HG03460 (cell line): ENCODE measurements around the gene PPFIA4.
"Not testable (repeated sequence)": the region's sequence is repeated elsewhere in the genome, so short reads cannot be mapped to it uniquely, and the experiment has no call there.

Experiments used
- ATAC-seq: cut with Tn5 transposase; IDR thresholded peaks from one replicate; pipeline ENCODE4 v1.9.1; 2021; ENCODE audit not compliant: unreplicated experiment

PPFIA4 gene

DNA sequence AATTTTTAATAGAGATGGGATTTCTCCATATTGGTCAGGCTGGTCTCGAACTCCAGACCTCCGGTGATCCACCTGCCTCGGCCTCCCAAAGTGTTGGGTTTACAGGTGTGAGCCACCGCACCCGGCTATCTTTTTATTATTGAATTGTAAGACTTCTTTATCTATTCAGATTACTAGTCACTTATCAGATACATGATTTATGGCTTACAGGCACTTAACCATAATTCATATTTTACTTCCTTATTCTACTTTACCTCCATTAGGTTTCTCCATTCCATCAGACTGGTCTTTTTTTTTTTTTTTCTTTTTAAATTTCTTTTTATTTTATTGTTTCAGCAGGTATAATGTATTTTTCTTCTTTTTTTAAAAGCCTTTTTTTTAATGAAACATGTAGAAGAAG is 14.7 kb upstream of the PPFIA4 start:
- ATAC-seq, result no peak

DNA sequence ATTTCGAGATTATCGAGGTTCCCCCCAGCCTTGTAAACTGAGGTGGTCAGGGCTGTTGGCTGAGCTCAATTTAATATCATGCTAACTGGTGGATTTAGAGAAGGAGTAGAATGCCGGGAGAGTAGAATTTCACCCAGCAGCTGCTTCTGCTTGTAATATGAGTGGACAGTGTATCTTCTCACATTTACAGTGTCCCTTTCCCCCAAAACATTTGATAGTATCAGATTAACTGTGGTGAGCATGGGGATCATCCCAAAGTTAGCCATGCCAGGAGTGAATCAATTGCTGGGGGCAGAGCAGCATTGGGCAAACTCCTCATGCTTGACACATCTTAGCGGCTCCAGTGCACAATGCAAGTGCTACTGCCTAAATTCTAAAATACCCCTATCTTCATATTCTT is 9.2 kb upstream of the PPFIA4 start:
- ATAC-seq, result no peak

GRCh38 chr1:203017692-203018091 is 8.6 kb upstream of the PPFIA4 start:
- no peak for ATAC-seq

DNA sequence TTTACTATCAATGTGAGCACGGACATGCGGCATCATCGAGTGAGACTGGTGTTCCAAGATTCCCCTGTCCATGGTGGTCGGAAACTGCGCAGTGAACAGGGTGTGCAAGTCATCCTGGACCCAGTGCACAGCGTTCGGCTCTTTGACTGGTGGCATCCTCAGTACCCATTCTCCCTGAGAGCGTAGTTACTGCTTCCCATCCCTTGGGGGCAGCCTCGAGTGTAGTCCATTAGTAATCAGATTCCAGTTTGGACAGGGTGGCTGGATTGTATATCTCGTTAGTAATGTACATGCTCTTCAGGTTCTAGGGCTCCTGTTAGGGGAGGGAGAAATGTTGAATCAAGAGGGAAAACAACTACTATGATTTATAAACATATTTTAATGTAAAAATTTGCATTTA is 3.4 kb upstream of the PPFIA4 start:
- not testable (repeated sequence) for ATAC-seq

- no peak for ATAC-seq
Observed at GRCh38 chr1:203025686-203026030, 633 bp upstream of the PPFIA4 start.

GRCh38 chr1:203026666-203027663 is 674 bp downstream of the PPFIA4 start:
- ATAC-seq, result peak; percentile 19

- ATAC-seq, result no peak
Observed at GRCh38 chr1:203028067-203028783, 1.9 kb downstream of the PPFIA4 start.

DNA sequence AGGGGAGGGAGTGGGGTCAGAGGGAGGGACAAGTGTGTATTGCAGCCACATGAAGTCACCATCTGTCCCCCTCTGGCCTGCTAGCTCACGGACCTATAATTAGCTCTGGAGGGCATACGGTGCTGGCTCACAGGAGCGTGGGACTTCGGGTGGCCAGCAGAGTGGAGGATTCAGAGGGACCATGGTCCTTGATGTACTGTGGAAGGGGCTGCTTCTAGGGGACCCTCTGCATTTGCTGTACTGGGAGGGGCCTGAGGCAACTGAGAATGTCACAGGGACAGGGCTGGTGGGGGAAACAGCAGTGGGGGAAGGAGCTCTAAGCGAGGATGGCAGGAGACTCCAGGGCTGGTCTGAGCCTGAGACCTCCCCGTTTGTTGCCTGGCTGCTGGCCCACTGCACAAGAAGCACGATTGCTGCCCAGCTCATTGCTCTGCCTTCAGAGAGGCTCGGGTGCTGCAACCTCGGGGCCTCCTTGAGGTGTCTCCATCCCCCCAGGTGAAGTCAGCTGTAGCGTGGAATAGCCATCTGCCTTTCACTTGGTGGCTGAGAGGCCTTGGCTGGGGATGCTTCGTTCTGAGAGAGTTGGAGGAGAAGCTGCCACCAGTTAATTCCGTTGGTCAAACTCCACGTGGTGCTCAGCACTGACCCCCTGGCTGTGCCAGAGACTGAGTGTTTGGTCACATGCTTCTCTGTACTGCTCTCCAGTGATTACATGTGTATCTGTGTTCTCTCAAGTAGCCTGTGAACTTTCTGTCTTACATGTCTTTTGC is 2.7 kb downstream of the PPFIA4 start:
- no peak for ATAC-seq

DNA sequence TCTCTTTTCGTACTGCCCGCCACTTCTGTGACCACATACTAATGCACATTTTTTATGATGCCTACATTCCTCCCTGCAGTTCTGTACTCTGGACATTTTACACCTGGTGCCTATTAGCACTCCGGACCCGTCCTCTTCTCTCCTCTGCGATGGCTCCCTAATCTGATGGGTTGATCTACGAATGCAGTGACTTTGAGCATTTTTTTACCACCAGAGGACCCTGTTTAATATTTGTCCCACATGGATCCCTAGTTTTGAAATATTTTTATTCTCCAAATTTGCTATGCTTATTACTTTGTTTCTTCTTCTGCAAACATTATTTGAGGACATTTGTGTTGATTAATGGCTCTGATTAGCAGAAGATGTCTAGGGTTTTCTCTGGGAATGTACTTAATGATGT is 5.2 kb downstream of the PPFIA4 start:
- ATAC-seq, result no peak

DNA sequence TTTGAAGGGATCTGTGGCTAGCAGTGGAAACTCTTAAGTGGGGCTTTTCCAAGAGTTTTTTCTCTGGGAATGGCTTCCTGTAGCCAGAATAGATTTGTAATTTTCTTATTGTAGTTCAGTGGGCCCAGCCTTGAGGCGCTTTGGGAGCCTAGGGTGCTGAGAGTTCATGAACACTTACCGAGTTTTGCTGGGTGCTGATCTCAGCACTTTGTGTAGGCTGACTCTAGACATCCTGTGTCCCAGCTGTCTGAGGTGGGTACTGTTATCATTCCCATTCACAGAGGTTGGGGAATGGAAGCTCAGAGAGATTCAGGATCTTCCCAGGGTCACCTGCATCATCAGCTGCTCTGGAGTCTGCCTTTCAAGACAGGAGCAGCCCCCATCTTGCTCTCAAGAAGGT is 7.0 kb downstream of the PPFIA4 start:
- ATAC-seq, result no peak

DNA sequence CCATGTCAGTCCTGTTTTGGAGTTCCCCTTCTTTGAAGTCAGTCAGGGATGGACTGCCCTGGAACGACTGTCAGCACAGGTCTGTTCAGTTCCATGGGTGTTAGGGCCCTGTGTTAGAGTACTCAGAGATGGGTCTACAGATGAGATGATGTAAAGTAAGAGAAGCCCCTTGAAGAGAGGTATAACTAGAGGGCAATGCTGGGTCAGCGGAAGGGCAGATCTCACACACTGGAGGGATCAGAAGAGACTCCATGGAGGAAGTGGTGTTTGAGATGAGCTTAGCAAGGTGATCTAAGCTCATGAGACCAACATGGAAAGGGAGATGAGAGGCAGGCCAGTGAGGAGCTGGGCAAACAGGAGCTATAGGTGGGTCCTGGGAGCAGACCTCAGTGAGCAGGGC is 7.6 kb downstream of the PPFIA4 start:
- ATAC-seq, result no peak

DNA sequence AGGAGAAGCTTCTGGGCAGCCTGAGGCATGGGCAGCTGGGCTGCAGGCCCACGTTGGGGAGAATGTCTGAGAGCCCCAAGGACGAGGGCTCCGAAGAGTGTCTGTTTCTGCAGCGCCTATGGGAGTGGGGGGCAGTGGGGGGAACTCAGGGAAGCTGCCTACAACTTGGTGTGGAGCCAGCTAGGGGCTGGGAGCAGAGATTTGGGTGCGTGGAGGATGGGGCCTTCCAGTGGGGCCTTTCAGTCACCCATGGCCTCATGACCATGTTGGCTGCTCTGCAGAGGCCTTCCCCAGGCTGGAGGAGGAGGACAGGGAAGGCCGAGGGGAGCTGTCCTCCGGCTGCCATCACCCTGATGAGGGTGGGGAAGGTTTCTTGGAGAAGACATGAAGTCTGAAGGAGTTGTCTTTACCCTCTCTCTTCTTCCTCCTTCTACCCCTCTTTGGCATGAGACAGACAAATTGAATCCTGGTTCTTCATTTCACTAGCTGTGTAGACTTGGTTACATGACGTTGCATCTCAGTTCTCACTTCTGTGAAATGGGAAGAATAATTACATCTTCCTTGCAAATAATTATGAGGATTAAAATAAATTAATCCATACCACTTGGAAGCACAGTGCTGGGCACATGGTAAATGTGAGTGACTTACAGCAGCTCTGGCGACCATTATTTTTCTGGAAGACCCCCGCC is 8.3 kb downstream of the PPFIA4 start:
- no peak for ATAC-seq

- ATAC-seq, result no peak
Observed at GRCh38 chr1:203035111-203036000, 9.1 kb downstream of the PPFIA4 start.

- no peak for ATAC-seq
Observed at GRCh38 chr1:203036135-203036534, 9.8 kb downstream of the PPFIA4 start.

DNA sequence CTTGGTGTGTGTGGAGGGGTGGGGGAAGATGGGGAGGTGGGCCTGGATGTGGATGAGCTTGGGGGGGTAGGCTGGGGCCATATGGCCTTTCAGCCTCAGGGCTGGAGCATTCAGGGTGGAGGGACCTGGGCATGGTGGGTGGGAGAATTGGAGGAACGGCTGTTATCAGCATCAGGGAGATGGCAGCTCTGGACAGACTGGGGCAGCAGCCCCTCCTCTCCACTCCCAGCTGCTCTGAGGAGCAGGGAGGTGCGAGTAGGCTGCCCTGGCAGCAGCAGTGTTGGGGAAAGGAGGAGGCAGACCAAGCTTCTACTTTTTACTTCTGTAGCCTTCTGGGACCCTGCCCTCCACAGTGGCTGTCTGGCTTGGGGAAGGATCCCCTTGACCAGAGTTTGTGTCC is 10.2 kb downstream of the PPFIA4 start:
- ATAC-seq, result no peak

- ATAC-seq, result no peak
Observed at GRCh38 chr1:203037509-203038190, 11.4 kb downstream of the PPFIA4 start.

DNA sequence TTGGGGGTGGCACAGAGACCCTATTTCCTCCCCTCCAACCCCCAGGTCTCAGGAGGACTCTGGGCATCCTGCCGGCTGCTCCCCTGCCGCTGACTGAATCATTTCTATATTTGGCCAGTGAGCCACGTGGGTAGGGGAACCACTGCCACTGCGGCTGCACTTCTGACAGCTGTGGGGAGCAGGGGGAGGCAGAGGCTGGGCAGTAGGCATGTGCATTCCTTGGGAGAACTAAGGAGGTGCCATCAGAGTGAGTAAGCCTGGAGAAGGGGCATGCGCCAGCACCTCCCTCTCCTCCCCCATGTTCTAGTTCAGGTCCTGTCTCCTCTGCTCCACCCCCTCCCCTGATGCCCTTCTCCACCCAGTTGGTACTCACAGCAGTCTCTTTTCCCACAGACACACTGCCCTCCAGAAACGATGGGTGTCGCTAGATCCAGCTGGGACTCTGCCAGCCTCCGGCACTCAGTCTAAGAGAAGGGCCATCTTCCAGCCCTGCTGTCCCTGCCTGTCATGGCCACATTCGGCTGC is 12.0 kb downstream of the PPFIA4 start:
- ATAC-seq, result peak; percentile 69

- ATAC-seq, result no peak
Observed at GRCh38 chr1:203038891-203039608, 12.8 kb downstream of the PPFIA4 start.
